ENCODE data around the gene FAM50A.
A peak's percentile ranks its signal among the peaks of the same experiment; 100 is the strongest.

FAM50A gene

GRCh38 chrX:154417157-154417556 is 26.8 kb upstream of the FAM50A start:
- no peak for DNase-seq

DNA sequence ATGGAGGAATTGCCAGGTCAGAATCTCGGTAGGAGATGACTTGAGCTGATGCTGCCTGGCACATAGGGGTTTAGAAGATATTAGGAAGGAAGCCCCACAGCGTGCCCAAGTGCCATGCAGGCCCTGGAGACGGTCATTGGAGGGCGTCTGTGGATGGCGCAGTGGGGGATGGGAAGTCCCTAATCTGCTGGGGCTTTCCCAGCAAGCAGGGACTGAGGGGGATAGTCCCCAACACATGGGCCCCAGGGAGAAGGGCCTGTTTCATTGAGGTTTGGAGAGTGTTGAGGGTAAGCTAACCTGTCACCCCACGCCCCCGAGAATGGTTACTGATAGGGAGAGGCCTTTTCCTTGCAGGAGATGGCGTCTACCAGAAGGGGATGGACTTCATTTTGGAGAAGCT is 24.8 kb upstream of the FAM50A start:
- no peak for DNase-seq

DNA sequence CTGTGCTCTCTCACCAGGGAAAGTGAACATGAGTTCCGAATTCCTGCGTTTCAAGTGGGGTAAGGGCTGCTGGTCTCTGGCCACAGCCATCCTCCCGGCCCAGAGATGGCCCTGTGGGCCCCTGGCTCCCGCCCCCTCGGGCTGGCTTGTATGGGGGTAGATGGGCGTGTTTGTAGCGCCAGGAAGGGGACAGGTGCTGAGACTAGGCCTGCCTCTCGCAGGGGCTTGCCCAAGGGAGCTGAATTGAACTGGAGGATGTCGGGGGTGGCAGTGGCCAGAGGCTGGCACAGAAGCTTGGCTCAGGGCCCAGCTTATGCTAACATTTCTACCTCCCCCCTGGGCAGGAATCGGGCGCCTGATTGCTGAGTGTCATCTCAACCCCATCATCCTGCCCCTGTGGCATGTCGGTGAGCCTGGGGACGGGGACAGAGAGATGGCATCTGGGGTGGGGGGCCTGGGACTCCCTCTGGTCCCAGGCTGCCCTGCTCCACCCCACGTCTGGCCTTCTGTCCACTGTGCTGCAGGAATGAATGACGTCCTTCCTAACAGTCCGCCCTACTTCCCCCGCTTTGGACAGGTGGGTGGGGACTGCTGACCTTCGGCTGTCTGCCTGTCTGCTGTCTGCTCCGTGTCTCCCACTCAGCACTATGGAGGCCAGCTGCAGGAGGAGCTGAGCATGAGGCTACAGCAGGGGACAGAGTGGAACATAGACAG is 24.1 kb upstream of the FAM50A start:
- no peak for DNase-seq

DNA sequence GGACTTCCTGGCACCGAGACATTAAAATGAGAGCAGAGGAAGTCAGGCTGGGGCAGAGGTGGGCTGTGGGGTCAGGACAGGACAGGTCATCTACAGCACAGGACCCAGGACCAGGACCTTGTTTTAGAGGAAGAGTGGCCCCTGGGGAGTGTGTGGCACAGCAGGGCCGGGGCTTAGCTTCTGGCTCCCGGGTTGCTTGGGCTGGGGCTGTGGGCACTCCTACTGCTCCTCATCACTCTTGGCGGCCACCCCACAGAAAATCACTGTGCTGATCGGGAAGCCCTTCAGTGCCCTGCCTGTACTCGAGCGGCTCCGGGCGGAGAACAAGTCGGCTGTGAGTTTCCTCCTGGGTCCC is 23.6 kb upstream of the FAM50A start:
- DNase-seq: no peak

GRCh38 chrX:154426916-154427770 is 16.8 kb upstream of the FAM50A start:
- no peak for DNase-seq

- DNase-seq: peak; percentile 95
These were observed 15.5 kb upstream of the FAM50A start, which contains the start of gene ATP6AP1 for GRCh38 chrX:154428176-154429171. Gene ATP6AP1 (plus strand): TSS chrX:154428677. CDS start chrX:154428693, 16 bp downstream.

DNA sequence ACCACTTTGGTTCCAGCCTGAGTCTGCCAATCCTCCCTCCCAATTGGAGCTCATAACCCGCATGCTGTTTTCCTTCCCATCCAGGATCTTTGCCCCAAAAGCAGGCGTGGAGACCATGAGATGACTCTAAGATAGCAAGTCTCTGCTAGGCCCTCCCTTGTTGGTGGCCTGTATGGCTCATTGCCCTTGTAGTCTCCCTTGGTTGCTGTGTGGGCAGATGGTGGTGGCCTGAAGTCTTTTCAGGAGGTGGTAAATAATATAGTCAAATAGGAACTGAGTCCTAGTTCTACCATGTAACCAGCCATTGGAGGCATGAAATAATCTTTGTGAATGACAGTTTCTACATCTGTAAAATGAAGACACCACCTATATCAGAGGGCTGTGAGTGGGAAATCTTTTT is 14.2 kb upstream of the FAM50A start:
- DNase-seq: no peak

DNA sequence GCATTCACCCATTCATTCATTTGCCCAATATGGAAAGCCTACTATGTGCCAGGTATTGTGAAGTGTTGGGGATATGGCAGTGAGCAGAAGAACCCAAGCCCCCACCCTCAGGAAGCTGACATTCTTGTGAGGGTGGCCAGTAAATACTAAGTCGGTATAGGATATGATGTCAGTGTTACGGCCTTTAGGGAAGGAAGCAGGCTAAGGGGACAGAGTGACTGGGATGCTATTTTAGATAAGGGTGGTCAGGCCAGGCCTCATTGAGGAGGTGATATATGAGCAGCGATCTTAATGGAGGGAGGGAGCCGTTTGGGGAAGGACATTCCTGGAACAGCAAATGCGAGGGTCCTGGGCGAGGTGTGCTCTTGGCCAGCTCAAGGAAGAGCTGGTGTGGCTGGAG is 13.5 kb upstream of the FAM50A start:
- DNase-seq: no peak

DNA sequence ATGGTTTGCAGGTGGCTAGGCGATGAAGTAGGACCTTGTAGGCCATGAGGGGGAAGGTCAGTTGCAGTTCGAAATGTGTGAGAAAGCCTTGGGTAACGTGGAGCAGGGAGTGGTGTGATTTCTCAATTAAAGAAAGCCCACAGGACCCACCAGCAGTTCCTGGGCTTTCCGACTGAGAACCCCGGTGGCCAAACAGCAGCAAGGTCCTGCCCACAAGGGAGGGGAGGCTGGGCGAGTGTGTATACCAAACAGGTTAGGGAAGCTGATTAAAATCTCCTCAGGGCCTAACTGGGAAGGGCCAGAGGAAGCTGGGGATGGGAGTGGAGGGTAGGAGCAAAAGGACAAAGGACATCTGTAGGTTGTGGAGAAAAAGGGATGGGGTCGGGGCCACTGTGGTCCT is 13.0 kb upstream of the FAM50A start:
- DNase-seq: no peak

- DNase-seq: no peak
These were observed 12.6 kb upstream of the FAM50A start for GRCh38 chrX:154431341-154431740.

GRCh38 chrX:154432210-154432609 is 11.7 kb upstream of the FAM50A start:
- DNase-seq: no peak

DNA sequence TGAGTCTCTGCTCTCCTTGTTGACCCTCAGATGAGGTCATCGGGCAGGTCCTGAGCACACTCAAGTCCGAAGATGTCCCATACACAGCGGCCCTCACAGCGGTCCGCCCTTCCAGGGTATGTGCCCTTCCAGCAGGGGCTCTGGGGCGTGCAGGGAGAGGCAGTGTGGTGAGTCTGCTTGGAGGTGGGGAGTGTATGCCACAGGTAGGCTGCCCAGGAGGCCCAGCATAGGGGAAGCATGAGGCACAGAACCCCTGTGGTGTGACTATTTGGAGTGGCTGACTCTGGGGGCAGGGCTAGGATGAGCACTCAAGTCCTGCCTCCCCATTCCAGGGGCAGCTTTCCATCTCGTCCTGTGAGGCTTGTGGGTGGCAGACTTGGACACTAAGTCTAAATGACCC is 10.3 kb upstream of the FAM50A start:
- DNase-seq: no peak

DNA sequence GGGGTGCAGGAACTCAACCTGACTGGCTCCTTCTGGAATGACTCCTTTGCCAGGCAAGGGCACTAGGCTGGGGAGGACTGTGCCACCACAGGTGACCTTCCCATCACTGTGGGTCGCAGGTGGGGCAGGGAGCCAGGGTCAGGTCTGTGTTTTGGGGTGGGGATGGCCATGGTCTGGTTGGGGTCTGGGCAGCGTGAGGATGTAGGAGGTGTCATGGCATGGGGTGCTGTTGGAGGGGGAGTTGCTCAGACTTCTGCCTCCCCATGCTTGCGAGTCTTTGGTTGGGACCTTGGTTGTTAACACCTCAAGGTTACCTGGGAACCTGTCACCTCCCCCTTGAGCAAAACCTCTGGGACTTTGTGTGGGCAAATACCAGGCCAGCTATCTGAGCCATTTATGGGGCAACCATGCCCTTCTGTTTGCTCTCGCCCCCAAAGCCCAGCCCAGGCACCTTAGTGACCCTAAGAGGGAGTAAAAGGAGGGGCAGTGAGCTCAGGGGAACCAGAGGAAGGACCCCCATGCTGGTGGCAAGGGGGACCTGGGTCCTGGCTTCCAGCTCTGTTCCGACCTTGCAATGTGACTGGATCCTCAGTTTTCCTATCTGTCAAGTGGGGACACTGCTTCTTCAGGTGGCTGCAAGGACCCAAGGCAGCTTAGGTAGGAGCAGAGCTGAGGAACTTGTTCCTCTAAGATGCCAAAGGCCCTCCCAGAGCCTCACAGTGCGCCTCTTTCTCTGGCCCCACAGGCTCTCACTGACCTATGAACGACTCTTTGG is 9.4 kb upstream of the FAM50A start:
- no peak for DNase-seq

- DNase-seq: no peak
These were observed 8.7 kb upstream of the FAM50A start for GRCh38 chrX:154435171-154435733.

- peak; percentile 38 for DNase-seq
These were observed 7.5 kb upstream of the FAM50A start for GRCh38 chrX:154436374-154436982.

DNA sequence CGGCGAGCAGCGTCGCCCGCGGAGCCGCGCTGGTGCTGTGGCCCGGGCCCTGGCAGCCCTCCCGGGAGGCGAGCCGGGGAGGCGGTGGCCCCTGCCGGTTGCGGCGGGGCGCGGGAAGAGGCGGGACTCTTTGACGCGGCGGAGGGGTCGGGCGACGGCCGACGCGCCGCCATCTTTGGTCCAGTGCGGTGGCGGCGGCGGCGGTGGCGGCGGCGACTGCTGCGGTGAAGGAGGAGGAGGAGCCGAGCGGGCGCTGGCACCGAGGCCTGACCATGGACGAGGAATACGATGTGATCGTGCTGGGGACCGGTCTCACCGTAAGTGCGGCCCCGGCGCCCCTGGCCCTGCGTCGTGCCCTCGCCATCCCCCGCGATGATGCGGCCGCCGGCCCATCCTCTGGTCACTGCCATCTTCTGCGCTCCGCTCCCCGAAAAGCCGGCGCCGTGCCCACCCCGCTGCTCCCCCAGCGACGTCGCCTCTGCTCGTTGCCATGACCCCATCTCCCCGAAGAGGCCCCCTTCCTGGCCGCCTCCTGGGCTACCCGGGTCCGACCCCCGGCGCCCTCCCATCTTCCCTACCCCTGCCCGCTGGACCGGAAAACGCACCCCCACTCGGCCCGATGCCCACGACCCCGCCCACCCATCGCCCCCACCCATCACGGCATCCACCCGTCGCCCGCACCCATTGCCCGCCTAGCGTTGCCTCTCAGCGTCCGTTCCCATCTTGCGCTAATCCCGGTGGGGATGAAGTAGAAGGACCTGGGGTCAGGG is 6.8 kb upstream of the FAM50A start, which contains the start of gene GDI1:
Gene GDI1 (plus strand): TSS at position 172 of the 770 bp plus-strand sequence. CDS start 101 bp downstream, at position 273.
- peak; percentile 38 for DNase-seq

DNA sequence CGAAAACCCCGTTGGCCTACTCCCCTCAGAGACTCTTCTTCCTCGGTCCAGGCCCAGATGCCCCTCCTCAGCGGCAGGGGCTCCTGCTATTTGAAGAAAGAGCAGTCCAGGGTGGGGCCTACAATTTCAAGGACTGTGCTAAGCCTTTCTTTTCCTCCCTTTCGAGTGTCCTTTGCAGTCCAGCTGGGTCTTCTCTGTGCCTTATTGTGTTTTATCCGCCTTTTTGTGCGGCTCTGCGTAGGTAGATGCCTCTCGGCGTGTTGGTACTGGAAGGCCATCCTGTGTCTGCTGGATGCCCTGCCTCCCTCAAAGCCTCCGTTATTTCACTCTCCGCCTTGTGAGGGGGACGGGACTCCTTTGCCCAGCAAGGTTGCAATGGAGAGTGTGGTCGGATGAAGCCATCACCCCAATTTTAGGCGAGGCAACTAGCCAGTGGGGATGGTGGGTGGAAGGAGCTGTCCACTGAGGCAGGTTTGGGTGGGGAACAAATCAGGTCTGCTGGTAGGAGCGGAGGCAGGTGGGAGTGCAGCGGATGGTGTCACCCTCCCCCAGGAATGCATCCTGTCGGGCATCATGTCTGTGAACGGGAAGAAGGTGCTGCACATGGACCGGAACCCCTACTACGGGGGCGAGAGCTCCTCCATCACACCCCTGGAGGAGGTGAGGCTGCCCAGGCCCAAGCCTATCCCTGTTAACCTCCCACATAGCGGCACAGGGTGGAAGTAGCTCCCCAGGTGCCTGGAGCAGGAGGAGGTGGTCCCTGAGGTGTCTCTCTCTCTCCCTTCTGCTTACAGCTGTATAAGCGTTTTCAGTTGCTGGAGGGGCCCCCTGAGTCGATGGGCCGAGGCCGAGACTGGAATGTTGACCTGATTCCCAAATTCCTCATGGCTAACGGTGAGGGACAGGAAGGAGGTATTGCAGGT is 5.7 kb upstream of the FAM50A start:
- DNase-seq: no peak

- DNase-seq: no peak
These were observed 4.1 kb upstream of the FAM50A start for GRCh38 chrX:154439841-154440240.

DNA sequence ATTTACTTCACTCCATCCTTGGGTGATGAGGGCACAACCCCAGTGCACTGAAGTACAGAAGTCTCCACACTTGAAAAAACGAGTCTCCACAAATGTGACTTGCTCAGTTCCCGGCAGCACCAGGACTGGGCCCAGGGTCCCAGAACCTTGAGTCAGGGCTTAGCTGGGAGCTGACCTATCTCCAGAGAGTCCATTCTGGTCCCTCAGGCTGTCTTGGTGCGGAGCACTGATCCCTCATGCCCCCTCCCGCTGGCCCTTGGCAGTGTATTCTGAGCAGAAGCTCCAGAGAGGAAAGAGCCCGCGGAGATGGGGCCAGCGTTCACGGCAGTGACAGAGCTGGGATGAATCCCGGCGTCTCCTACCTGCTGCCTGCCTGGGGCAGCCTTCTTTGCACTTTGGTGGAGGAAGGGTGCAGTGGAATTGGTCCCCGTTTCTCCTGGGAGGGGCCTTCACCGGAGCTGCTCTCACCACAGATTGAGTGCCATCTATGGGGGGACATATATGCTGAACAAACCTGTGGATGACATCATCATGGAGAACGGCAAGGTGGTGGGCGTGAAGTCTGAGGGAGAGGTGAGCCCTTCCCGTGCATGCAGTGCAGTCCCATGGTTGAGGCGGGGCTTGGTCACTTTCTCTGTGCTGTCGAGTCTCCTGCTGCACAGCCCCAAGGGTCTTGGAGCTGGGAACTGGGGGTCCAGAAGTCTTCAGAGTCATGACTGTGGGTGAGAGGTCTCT is 3.2 kb upstream of the FAM50A start:
- DNase-seq: no peak

All from NCI-H1436 (cell line).